HG03135 (cell line): ENCODE results near the gene POLR1A.

ENCODE experiments used
- ATAC-seq: cut with Tn5 transposase; IDR thresholded peaks from one replicate; pipeline ENCODE4 v1.9.1; 2021; ENCODE audit warnings: mild to moderate bottlenecking, moderate library complexity; ENCODE audit not compliant: unreplicated experiment

The POLR1A gene

GRCh38 chr2:86105252-86105968 is at the start of gene POLR1A:
Gene POLR1A (minus strand): TSS chr2:86105886. CDS start chr2:86105776, 110 bp downstream.
- ATAC-seq = peak; percentile 75

GRCh38 chr2:86150502-86150901 is 44.8 kb upstream of the POLR1A start:
- ATAC-seq = no peak

GRCh38 chr2:86147793-86148192 is 42.1 kb upstream of the POLR1A start:
- ATAC-seq = no peak

GRCh38 chr2:86143926-86144685 is 38.4 kb upstream of the POLR1A start:
- no peak for ATAC-seq

GRCh38 chr2:86143307-86143706 is 37.6 kb upstream of the POLR1A start:
- ATAC-seq = no peak

- ATAC-seq = no peak
These were observed 37.0 kb upstream of the POLR1A start for GRCh38 chr2:86142436-86143257.

GRCh38 chr2:86140969-86141392 is 35.3 kb upstream of the POLR1A start:
- no peak for ATAC-seq

- ATAC-seq = no peak
These were observed 34.3 kb upstream of the POLR1A start for GRCh38 chr2:86139981-86140380.

- ATAC-seq = no peak
These were observed 33.3 kb upstream of the POLR1A start for GRCh38 chr2:86138736-86139625.

- no peak for ATAC-seq
These were observed 30.5 kb upstream of the POLR1A start for GRCh38 chr2:86136141-86136540.

- ATAC-seq = no peak
These were observed 30.0 kb upstream of the POLR1A start for GRCh38 chr2:86135653-86136052.

GRCh38 chr2:86134709-86135108 is 29.0 kb upstream of the POLR1A start:
- no peak for ATAC-seq

- no peak for ATAC-seq
These were observed 19.0 kb upstream of the POLR1A start for GRCh38 chr2:86124683-86125082.

GRCh38 chr2:86123328-86123925 is 17.7 kb upstream of the POLR1A start:
- ATAC-seq = no peak

GRCh38 chr2:86118130-86118529 is 12.4 kb upstream of the POLR1A start:
- no peak for ATAC-seq

- ATAC-seq = no peak
These were observed 1.3 kb upstream of the POLR1A start for GRCh38 chr2:86107031-86107430.

- peak; percentile 87 for ATAC-seq
These were observed 571 bp upstream of the POLR1A start, which contains the start of gene PTCD3 for GRCh38 chr2:86105969-86106945. Gene PTCD3 (plus strand): TSS chr2:86106235. CDS start chr2:86106248, 13 bp downstream.

- no peak for ATAC-seq
These were observed 3.5 kb downstream of the POLR1A start for GRCh38 chr2:86102157-86102556.

GRCh38 chr2:86097913-86098312 is 7.8 kb downstream of the POLR1A start:
- ATAC-seq = no peak
